HG03103 (cell line): ENCODE measurements around the gene LRP1.

ENCODE experiments used
- ATAC-seq: cut with Tn5 transposase; IDR thresholded peaks from one replicate; pipeline ENCODE4 v1.9.1; 2021; ENCODE audit warnings: low read depth; ENCODE audit not compliant: unreplicated experiment

The LRP1 gene

GRCh38 chr12:57093415-57094207, 34.7 kb upstream of the LRP1 start:
- no peak for ATAC-seq

- ATAC-seq, result no peak
Measured at GRCh38 chr12:57094208-57095160, 33.8 kb upstream of the LRP1 start.

- no peak for ATAC-seq
Measured at GRCh38 chr12:57095440-57095839, 32.8 kb upstream of the LRP1 start.

DNA sequence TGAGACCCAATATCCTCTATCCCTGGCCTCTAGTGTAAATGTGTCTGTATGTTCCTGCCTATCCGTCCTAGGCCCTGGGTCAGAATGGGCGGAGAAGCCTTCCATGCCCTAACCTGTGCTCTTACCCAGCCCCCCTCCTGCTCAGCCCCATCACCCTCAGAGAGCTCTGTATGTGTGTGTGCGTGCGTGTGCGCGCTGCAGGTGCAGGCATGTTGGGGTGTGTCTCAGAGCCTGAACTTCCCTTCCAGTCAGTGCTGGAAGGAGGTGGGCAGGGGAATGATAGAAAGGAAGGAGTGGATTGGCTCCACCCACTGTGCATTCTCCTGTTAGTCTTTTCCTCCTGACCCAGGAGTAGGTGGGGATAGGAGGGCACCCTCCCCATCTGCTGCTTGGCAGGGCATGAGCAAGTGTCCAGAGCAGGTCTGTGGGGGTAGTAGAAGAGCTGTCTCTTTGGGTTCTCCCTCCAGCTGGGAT, 32.1 kb upstream of the LRP1 start:
- no peak for ATAC-seq

DNA sequence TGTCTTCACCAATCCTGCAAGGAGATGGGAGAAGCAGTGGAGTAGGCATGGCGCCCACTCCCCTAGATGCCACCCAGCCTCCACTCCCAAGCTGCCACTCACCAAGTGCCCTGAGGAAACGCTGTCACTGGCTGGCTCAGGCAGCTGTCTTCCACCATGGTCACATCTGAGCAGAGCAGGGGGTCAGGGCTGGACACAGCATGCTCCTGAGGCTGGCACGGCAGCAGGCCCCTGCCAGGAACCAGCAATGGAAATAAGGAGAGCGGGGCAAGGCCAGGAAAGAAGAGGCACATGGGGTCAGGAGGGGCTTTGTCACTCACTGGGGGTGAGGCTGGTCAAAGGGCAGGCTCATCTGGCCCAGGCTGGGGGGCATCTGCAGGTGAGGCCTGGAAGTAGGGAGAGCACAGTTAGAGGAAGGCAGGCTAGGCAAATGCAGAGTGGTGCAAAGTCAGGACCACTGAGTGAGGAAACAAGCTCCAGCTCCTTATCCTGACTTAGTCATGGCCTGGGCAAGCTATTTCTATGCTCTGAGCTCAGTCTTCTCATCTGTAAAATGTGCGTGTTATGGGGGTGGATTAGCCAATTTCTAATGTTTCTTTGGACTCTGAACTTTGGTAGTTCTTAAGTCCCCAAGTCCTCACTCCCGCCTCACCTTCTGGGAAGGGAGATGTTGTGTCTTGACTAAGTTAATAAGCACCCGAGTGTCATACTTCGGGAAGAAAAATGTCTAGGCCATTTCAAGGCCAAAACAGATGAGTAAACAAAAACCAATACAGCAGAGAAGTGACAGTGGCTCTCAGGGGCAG, 31.3 kb upstream of the LRP1 start:
- no peak for ATAC-seq

GRCh38 chr12:57097554-57097835, 30.8 kb upstream of the LRP1 start:
- ATAC-seq, result no peak

DNA sequence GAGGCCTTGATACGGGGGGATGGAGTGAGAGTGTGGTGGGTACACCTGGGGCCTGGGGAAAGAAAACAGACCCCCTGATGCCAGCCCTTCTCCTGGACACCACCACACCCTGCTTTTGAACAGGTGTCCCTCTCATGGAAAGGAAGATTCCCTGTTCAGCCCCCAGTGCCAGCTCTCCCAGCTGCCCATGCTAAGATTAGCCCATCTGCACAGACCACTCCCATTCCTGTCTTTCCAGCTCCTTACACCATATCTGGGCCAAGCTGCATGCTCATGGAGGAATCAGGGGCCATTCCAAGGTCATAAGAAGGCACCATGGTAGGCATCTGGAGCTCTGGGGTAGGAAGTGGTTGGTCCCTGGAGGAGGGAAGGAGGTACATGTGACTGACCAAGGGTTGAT, 29.7 kb upstream of the LRP1 start:
- ATAC-seq, result no peak

- ATAC-seq, result no peak
Measured at GRCh38 chr12:57099047-57099714, 29.1 kb upstream of the LRP1 start.

GRCh38 chr12:57099766-57100165, 28.5 kb upstream of the LRP1 start:
- ATAC-seq, result no peak

- no peak for ATAC-seq
Measured at GRCh38 chr12:57101892-57102695, 26.2 kb upstream of the LRP1 start.

DNA sequence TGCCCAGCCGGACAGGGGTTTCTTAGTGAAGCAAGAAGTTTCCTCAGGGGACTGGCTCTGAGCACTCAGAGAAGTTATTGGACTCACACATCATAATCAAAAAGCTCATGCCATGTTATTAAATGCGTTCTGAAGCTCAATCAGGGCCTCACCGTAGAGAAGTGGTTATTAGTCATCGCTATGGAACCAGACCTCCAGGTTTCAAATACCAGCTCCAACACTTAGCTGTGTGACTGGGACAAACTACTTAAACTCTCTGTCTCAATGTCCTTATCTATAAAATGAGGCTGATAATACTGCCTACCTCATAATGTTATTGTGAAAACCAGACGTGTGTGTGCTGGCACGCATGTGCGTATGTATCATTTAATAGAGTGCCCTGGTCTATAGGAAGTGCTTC, 24.4 kb upstream of the LRP1 start:
- no peak for ATAC-seq

- no peak for ATAC-seq
Measured at GRCh38 chr12:57104292-57104910, 23.9 kb upstream of the LRP1 start.

DNA sequence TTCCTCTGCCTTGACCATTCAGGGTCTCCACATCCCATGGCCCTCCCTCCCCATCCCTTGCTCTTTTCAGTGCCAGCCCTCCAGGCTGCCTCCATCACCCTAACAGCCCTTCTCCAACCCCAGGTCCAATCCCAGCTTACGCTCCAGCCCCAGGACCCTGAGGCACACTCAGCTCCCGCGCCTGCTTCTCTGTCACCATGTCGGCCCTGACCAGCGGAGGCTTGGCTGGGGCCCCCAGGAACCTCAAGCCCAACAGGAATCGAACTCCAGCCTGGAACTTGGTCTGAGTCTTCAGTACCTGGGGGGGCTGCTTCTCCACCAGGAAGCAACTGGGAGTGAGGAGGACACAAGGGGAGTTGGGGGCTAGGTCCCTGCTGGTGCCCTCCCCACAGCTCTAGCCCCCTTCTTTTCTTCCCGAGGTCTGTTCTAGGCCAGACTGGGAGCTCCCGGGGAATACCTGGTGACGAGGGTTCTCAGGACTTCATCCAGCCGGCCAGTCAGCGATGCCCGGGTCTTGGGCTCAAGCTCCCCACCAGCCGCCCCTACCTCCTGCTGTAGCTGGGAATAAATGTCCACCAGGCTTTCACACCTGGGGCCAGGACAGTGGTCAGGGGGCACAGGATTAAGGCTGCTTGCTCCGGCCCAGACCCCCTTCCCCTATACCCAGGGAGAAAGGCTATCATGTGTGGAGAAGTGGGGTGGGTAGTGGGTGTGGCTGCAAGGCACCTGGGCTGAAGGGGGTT, 23.1 kb upstream of the LRP1 start:
- no peak for ATAC-seq

DNA sequence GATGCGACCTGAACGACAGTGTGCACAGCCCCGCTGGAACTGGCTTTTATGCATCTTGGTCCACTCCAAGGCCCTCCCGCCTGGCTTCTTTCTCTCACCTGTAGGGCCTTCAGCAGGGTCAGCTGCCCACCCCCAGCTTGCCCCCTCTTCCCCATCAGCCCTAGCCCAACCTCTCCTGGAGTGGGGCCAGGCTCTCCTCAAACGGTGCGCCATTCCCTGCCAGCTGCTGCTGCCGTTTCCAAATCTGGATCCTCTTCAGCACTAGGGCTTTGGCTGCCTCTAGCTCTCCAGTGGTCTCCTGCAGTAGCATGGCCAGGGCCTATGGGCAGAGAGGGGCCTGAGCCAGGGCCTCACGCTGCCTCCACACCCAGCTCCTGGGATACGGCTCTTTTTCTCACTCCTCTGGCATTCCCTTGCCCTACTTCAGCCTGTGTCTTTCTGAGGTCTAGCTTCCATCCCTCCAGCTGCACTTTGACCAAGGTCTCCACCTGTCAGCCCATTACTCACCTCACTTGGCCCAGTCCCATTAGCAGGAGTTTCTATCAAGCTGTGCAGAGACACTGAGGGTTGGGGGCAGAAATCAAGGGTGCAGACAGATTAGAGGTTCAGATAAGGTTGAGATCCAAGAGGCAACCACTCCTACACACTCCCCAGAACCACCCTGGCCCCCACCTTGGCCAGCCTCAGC, 22.1 kb upstream of the LRP1 start:
- no peak for ATAC-seq

- no peak for ATAC-seq
Measured at GRCh38 chr12:57107456-57108155, 20.7 kb upstream of the LRP1 start.

GRCh38 chr12:57109207-57110103, 18.8 kb upstream of the LRP1 start:
- ATAC-seq, result no peak
